Mesothelial cell of epicardium (in vitro differentiated cells): ENCODE measurements around the gene FCHSD2. TPM values are rescaled to one million over a fixed set of nuclear protein-coding genes. Genes with fewer than 3 reads are reported as not detected.
"Not testable (repeated sequence)": the region's sequence is repeated elsewhere in the genome, so short reads cannot be mapped to it uniquely, and the experiment has no call there.

Source experiments
- DNase-seq, 2 experiments: peaks; one replicate each; pipeline ENCODE4 v3.0.0; 2021; ENCODE audit warnings: low spot score in 2 of 2; ENCODE audit not compliant: unreplicated experiment in 2 of 2
- H3K27ac Mint-ChIP-seq: 2 replicates; pipeline ENCODE4 v1.8.0; 2021; ENCODE audit warnings: mixed read lengths
- H3K27me3 Mint-ChIP-seq: 2 replicates; pipeline ENCODE4 v1.8.0; 2021; ENCODE audit warnings: low read depth, mixed read lengths
- H3K36me3 Mint-ChIP-seq: 2 replicates; pipeline ENCODE4 v1.8.0; 2021; ENCODE audit warnings: mixed read lengths
- H3K4me1 Mint-ChIP-seq: 2 replicates; pipeline ENCODE4 v1.8.0; 2021; ENCODE audit warnings: mixed read lengths
- H3K4me3 Mint-ChIP-seq: 2 replicates; pipeline ENCODE4 v1.8.0; 2021; ENCODE audit warnings: mild to moderate bottlenecking, moderate library complexity, mixed read lengths
- H3K9me3 Mint-ChIP-seq: 2 replicates; pipeline ENCODE4 v1.8.0; 2021; ENCODE audit warnings: mixed read lengths
- CTCF ChIP-seq: fragments of 200-600 bp; sonication (generic); IDR thresholded peaks from one replicate; pipeline ENCODE4 v1.5.0; 2021; ENCODE audit warnings: antibody characterized with exemption; ENCODE audit not compliant: unreplicated experiment
- total RNA-seq: library from RNA; stranded (reverse); gene quantifications from 3 replicates; pipeline ENCODE4 v1.2.1, GENCODE V29; 2021

FCHSD2 gene
- total RNA-seq, 1 donor from 2014 or later, result 33.8 TPM

- TF ChIP-seq CTCF, result no peak
Measured at GRCh38 chr11:73074319-73074718, 67.8 kb downstream of the FCHSD2 start.

GRCh38 chr11:73072935-73073481 is 69.1 kb downstream of the FCHSD2 start:
- peaks cover 5% of the 10 kb centered on the region for H3K4me1 Mint-ChIP-seq
- peak overlapping the region; percentile 13 for H3K27ac Mint-ChIP-seq
- TF ChIP-seq CTCF, result no peak
- H3K36me3 Mint-ChIP-seq, result peaks cover 17% of the 10 kb centered on the region
- no peaks in the 10 kb centered on the region for H3K27me3 Mint-ChIP-seq
- no peak overlapping the region for H3K4me3 Mint-ChIP-seq
- no peak for DNase-seq
- H3K9me3 Mint-ChIP-seq, result peaks cover 17% of the 10 kb centered on the region

More at GRCh38 chr11:73074319-73074718, 67.8 kb downstream of the FCHSD2 start:
- no peak for DNase-seq
- Mint-ChIP-seq H3K4me1 (peaks cover 5% of the 10 kb centered on the region), H3K27me3 (no peaks in the 10 kb centered on the region), H3K4me3 (no peak overlapping the region), H3K36me3 (peaks cover 27% of the 10 kb centered on the region), H3K9me3 (peaks cover 19% of the 10 kb centered on the region), H3K27ac (no peak overlapping the region)

GRCh38 chr11:73070653-73071052 is 71.5 kb downstream of the FCHSD2 start:
- Mint-ChIP-seq H3K4me1 (peaks cover 5% of the 10 kb centered on the region), H3K27ac (no peak overlapping the region), H3K4me3 (no peak overlapping the region), H3K27me3 (no peaks in the 10 kb centered on the region), H3K36me3 (peaks cover 11% of the 10 kb centered on the region), H3K9me3 (peaks cover 13% of the 10 kb centered on the region)
- DNase-seq, result no peak
- no peak for TF ChIP-seq CTCF

GRCh38 chr11:73061857-73062424 is 80.2 kb downstream of the FCHSD2 start:
- not testable (repeated sequence) for H3K27me3 Mint-ChIP-seq, DNase-seq, H3K27ac Mint-ChIP-seq, H3K4me3 Mint-ChIP-seq, H3K4me1 Mint-ChIP-seq
- Mint-ChIP-seq H3K9me3 (peaks cover 26% of the 10 kb centered on the region), H3K36me3 (peaks cover 19% of the 10 kb centered on the region)

- Mint-ChIP-seq H3K9me3 (peaks cover 23% of the 10 kb centered on the region), H3K36me3 (peaks cover 16% of the 10 kb centered on the region)
- not testable (repeated sequence) for H3K27ac Mint-ChIP-seq, H3K27me3 Mint-ChIP-seq, H3K4me3 Mint-ChIP-seq, H3K4me1 Mint-ChIP-seq, DNase-seq
Measured at GRCh38 chr11:73061434-73061833, 80.7 kb downstream of the FCHSD2 start.

- Mint-ChIP-seq H3K27me3 (no peaks in the 10 kb centered on the region), H3K4me3 (no peak overlapping the region), H3K4me1 (peaks cover 5% of the 10 kb centered on the region), H3K27ac (no peak overlapping the region), H3K36me3 (peaks cover 14% of the 10 kb centered on the region), H3K9me3 (peaks cover 15% of the 10 kb centered on the region)
- no peak for TF ChIP-seq CTCF
- no peak for DNase-seq
Measured at GRCh38 chr11:73059915-73060314, 82.2 kb downstream of the FCHSD2 start.
